Right lobe of liver (tissue), 4 donors: ENCODE data around the gene GK2.

Source experiments
- CTCF ChIP-seq, 4 donors: fragments of 200-600 bp in 3 of 4; fragments of 450-650 bp in 1 of 4; IDR thresholded peaks; one replicate each; pipeline versions ENCODE4 v1.5.1 to v1.8.0; 2016 to 2022; ENCODE audit warnings: antibody characterized with exemption in 4 of 4, mild to moderate bottlenecking in 2 of 4
- POLR2A ChIP-seq: fragments of 450-650 bp; IDR thresholded peaks from one replicate; pipeline ENCODE4 v1.6.1; 2017; ENCODE audit warnings: antibody characterized with exemption, mild to moderate bottlenecking
- donor health status: DM: no; HTN: no; CAD: no.
- donor health status: DM: no; HTN: no; CAD: no.
- donor health status: DM: no; HTN: yes; CAD: no.

- no peak for TF ChIP-seq CTCF (IDR thresholded peaks at IDR 0.05)
- TF ChIP-seq POLR2A: no peak
Measured at GRCh38 chr4:79429113-79429903, 21.3 kb upstream of the GK2 start.
